UCSD-AML1 (cell line): ENCODE measurements around the gene C10orf105.

ENCODE experiments used
- DNase-seq: peaks from one replicate; lab custom pipeline; 2025; ENCODE audit not compliant: unreplicated experiment; lab: John Stamatoyannopoulos, UW

C10orf105 gene

GRCh38 chr10:71737834-71738197 lies 18.2 kb upstream of the C10orf105 start:
- no peak for DNase-seq

- DNase-seq = no peak
Observed at GRCh38 chr10:71737001-71737833, 17.6 kb upstream of the C10orf105 start.

GRCh38 chr10:71736570-71736952 lies 17.0 kb upstream of the C10orf105 start:
- DNase-seq = no peak

- peak; percentile 65 for DNase-seq
Observed at GRCh38 chr10:71735709-71736569, 16.4 kb upstream of the C10orf105 start.

DNA sequence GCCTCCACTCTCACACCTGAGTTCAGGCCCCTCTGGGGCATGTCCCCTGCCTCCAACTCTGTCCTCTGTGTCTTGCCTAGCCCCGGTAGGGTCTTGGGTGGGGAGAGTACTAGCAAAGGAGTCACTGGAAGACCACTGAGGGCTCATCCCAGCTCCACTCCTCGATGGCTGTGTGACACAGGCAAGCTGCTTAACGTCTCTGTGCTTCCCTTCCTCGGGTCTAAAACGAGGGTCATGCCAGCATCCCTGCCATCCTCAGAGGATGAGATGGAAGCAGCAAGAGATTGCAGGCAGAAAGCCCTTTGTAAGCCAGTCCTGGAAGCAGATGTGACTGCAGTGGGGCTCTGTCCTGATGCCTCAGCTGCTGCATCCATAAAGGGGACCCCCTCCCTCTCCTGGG lies 15.2 kb upstream of the C10orf105 start:
- no peak for DNase-seq

- DNase-seq = no peak
Observed at GRCh38 chr10:71731791-71732190, 12.2 kb upstream of the C10orf105 start.

DNA sequence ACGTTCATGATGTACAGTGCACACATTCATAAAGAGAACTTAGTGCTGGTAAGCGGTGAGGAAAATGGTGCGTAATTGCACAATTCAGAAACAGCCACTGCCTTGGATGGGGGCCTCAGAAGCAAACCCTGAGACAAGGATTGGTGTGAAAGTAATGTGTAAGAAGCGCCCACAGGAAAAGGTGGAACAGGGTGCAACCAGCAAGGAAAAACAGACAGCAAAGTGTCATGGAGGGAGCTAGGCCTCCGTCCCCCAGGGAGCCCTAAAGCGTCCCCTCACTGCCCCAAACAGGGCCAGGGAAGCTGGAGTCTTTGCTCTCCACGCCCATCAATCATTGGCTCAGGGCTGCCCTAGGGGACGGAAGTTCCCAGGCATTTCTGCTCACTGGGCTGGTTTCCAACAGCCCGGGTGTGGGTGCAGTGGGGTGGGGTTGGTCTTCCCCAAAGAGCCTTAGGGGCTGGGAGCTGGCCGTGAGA lies 9.6 kb upstream of the C10orf105 start:
- DNase-seq = peak; percentile 49

GRCh38 chr10:71727738-71728737 lies 8.5 kb upstream of the C10orf105 start:
- peak; percentile 71 for DNase-seq

- DNase-seq = peak; percentile 71
Observed at GRCh38 chr10:71727105-71727737, 7.6 kb upstream of the C10orf105 start.

DNA sequence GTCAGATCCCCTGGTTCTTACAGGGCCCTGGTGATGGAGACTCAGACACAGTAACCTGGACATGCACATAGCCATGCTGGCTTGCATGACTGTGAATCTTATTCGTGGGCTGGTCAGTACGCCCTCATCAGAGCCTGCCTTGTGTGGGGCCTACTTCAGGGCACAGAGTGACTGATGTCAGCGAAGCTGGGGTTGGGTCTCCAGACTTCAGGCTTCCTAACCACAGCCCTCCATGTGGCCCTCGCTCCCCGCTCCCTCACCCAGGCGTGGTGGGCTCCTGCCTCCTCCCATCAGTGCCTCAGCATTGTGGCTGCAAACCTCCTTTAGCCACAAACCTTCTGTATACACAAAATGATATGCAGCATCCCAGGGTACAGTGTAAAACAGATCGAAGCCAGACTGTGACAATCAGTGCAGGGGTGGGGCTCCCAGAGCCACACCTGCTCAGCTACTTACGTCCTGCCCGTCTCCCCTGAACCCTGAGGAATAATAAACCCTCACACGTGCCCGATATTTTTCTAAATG lies 7.1 kb upstream of the C10orf105 start:
- DNase-seq = no peak

GRCh38 chr10:71725998-71726579 lies 6.5 kb upstream of the C10orf105 start:
- DNase-seq = no peak

GRCh38 chr10:71725249-71725648 lies 5.7 kb upstream of the C10orf105 start:
- DNase-seq = no peak

DNA sequence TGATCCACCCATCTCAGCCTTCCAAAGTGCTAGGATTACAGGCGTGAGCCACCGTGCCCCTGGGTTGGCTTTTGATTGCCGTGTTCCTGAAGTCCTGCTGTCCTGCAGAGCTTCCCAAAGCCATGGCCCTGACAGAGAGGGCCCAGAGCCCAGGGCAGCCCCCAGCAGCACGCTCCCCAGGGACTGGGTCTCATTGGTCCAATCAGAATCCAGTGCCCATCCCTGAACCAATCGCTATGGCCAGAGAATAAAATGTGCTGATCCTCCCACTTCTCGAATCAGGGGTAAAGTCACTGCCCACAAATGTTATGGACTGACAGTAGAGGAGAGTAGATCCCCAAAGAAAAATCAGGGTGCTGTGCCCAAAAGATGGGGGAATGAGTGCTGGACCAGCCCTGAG lies 5.0 kb upstream of the C10orf105 start:
- no peak for DNase-seq

GRCh38 chr10:71723311-71723710 lies 3.7 kb upstream of the C10orf105 start:
- no peak for DNase-seq

DNA sequence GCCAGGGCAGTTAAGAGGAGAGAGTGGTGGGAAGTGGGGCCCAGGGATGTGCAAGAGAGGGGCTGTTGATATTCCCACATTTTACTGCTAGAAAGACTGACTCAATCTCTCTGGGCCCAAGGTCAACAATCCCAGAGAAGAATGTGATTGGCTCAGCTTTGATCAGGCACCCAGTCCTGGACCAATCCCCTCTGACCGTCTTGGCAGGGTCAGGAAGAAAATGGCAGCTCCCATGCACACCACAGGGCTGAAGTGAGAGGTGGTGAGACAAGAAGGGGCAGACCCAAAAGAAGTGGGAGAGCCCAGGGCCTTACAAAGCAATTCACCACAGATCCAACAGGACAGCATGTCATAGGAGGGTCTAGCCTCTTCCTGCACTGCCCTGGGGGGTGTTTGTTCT lies 3.3 kb upstream of the C10orf105 start:
- no peak for DNase-seq

DNA sequence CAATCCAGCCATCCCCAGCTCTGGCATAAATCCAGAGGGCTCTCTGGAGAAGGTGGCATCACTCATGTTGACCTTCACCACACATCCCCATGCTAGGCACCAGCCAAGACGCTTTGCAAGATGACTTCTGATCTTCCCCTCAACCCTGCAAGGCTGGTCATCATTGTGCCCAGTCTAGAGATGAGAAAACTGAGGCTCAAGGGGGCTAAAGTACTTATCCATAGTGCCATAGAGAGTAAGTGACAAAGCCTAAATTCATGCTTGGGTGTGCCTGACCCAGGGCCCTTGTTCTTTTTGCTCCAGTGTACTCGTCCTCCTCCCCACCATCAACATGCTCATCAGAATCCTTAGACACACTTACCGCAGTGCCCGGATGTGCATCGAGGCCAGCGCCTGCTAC lies 1.7 kb upstream of the C10orf105 start:
- no peak for DNase-seq

DNA sequence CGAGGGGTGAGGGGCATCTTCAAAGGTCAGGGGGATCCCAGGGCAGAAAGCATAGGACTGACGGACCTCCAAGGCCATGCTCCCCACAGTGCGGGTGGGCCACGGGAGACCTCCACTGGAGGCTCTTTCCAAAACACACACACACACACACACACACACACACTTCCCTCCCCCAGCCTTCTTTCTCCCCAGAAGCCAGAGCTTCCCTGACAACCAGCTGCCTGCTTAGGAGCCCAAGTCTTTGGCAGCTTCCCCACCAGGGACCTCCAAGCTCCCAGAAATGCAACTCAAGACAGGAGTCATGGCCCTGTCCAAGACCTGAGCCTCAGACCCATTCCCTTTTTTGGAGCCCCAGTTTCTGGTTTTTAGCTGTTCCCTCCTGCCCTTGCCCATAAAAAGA lies 710 bp upstream of the C10orf105 start:
- no peak for DNase-seq

- DNase-seq = no peak
Observed at GRCh38 chr10:71719042-71719441, 536 bp downstream of the C10orf105 start.

DNA sequence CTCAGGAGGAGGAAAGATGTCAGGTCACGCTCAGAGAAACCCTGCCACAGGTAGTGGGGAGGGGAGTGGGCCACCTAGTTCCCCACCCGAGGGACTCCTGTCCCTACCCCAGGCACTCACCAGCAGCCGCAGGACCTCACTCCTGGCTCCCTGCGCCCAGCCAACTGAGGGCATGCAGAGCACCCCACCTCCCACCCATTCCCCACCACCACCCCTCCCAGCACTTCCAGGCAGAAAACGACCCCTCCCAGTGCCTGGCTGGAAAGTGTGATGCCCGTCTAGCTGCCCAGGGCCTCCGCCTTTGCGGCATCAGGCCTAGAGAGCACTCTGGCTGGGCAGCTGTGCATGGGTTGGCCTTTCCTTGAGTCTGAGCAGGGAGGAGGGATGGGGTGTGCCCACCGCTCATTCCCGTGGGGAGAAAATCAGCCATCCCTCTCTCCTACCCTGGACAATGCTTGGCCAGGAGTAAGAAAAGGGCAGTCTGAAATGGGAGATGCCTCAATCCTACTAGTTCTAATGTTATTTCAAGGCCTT lies 1.3 kb downstream of the C10orf105 start:
- DNase-seq = no peak

GRCh38 chr10:71717551-71717951 lies 2.0 kb downstream of the C10orf105 start:
- DNase-seq = no peak
